DMS 273 treated with DMSO at 0.1 percent for 48 hours (cell line): ENCODE data around the gene RPS28.
A peak's percentile ranks its signal among the peaks of the same experiment; 100 is the strongest.
"Not testable (repeated sequence)": the region's sequence is repeated elsewhere in the genome, so short reads cannot be mapped to it uniquely, and the experiment has no call there.

Experiments used
- DNase-seq: peaks from one replicate; lab custom pipeline; 2025; lab: John Stamatoyannopoulos, UW

RPS28 gene

GRCh38 chr19:8321067-8321985 is at the start of gene RPS28, which contains the start of gene NDUFA7:
TSS of gene RPS28 (plus strand) at chr19:8321496. CDS start at chr19:8321531, 35 bp downstream.
TSS of gene NDUFA7 (minus strand) at chr19:8321375. CDS start at chr19:8321358, 17 bp downstream.
- peak; percentile 87 for DNase-seq

GRCh38 chr19:8276508-8276907 is 44.8 kb upstream of the RPS28 start:
- DNase-seq, result not testable (repeated sequence)

GRCh38 chr19:8291337-8291736 is 30.0 kb upstream of the RPS28 start:
- not testable (repeated sequence) for DNase-seq

- peak; percentile 23 for DNase-seq
Measured at GRCh38 chr19:8302357-8302691, 19.0 kb upstream of the RPS28 start.

GRCh38 chr19:8302734-8303133 is 18.6 kb upstream of the RPS28 start:
- no peak for DNase-seq

GRCh38 chr19:8304841-8305621 is 16.3 kb upstream of the RPS28 start:
- no peak for DNase-seq

- no peak for DNase-seq
Measured at GRCh38 chr19:8305798-8306197, 15.5 kb upstream of the RPS28 start.

- DNase-seq, result no peak
Measured at GRCh38 chr19:8306235-8307054, 14.9 kb upstream of the RPS28 start.

- no peak for DNase-seq
Measured at GRCh38 chr19:8307400-8307964, 13.8 kb upstream of the RPS28 start.

GRCh38 chr19:8307965-8308866 is 13.1 kb upstream of the RPS28 start, which contains the start of gene CD320:
TSS of gene CD320 (minus strand) at chr19:8308358. CDS start at chr19:8308290, 68 bp downstream.
- DNase-seq, result peak; percentile 79

GRCh38 chr19:8308891-8309291 is 12.4 kb upstream of the RPS28 start:
- DNase-seq, result no peak

- no peak for DNase-seq
Measured at GRCh38 chr19:8310342-8311055, 10.8 kb upstream of the RPS28 start.

GRCh38 chr19:8311461-8312260 is 9.6 kb upstream of the RPS28 start:
- no peak for DNase-seq

GRCh38 chr19:8314981-8315640 is 6.2 kb upstream of the RPS28 start:
- not testable (repeated sequence) for DNase-seq

GRCh38 chr19:8316351-8317125 is 4.8 kb upstream of the RPS28 start:
- DNase-seq, result no peak

- DNase-seq, result not testable (repeated sequence)
Measured at GRCh38 chr19:8318835-8319234, 2.5 kb upstream of the RPS28 start.

GRCh38 chr19:8319807-8320520 is 1.3 kb upstream of the RPS28 start:
- no peak for DNase-seq
